ENCODE measurements around the gene IP6K1. TPM values are rescaled to one million over a fixed set of nuclear protein-coding genes. Genes with fewer than 3 reads are reported as not detected.
"Not testable (repeated sequence)": the region's sequence is repeated elsewhere in the genome, so short reads cannot be mapped to it uniquely, and the experiment has no call there.

IP6K1 gene
- total RNA-seq, 2 donors from 2014 or later: 24.0 to 30.9 TPM

GRCh38 chr3:49790626-49791411, 4.5 kb upstream of the IP6K1 start:
- no peak for DNase-seq (ENCODE audit: low spot score)
- no peak overlapping the region for H3K27ac ChIP-seq
- TF ChIP-seq, protein P1, sequence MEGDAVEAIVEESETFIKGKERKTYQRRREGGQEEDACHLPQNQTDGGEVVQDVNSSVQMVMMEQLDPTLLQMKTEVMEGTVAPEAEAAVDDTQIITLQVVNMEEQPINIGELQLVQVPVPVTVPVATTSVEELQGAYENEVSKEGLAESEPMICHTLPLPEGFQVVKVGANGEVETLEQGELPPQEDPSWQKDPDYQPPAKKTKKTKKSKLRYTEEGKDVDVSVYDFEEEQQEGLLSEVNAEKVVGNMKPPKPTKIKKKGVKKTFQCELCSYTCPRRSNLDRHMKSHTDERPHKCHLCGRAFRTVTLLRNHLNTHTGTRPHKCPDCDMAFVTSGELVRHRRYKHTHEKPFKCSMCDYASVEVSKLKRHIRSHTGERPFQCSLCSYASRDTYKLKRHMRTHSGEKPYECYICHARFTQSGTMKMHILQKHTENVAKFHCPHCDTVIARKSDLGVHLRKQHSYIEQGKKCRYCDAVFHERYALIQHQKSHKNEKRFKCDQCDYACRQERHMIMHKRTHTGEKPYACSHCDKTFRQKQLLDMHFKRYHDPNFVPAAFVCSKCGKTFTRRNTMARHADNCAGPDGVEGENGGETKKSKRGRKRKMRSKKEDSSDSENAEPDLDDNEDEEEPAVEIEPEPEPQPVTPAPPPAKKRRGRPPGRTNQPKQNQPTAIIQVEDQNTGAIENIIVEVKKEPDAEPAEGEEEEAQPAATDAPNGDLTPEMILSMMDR (IDR thresholded peaks at IDR 0.05): no peak
- H3K4me3 ChIP-seq: no peak overlapping the region
- no peaks in the 10 kb centered on the region for H3K36me3 ChIP-seq
- H3K9me3 ChIP-seq: no peaks in the 10 kb centered on the region
- peaks cover 0 to 9% of the 10 kb centered on the region in 2 donors for H3K4me1 ChIP-seq
- H3K27me3 ChIP-seq: no peaks in the 10 kb centered on the region

- no peak for DNase-seq (ENCODE audit: low spot score)
- H3K9me3 ChIP-seq: no peaks in the 10 kb centered on the region
- no peaks in the 10 kb centered on the region for H3K27me3 ChIP-seq
- peaks cover 0 to 28% of the 10 kb centered on the region in 2 donors for H3K4me1 ChIP-seq
- TF ChIP-seq, protein P1 (IDR thresholded peaks at IDR 0.05): no peak
- no peak overlapping the region for H3K4me3 ChIP-seq
- no peak overlapping the region for H3K27ac ChIP-seq
- H3K36me3 ChIP-seq: no peaks in the 10 kb centered on the region
Measured at GRCh38 chr3:49788056-49788455, 1.7 kb upstream of the IP6K1 start.

- H3K4me1 ChIP-seq: peaks cover 0 to 30% of the 10 kb centered on the region in 2 donors
- no peaks in the 10 kb centered on the region for H3K9me3 ChIP-seq
- H3K27ac ChIP-seq: peak overlapping the region in 1 of 2 donors; percentile 95
- H3K36me3 ChIP-seq: no peaks in the 10 kb centered on the region
- no peak for DNase-seq (ENCODE audit: low spot score)
- no peak overlapping the region for H3K4me3 ChIP-seq
- H3K27me3 ChIP-seq: no peaks in the 10 kb centered on the region
- TF ChIP-seq, protein P1 (IDR thresholded peaks at IDR 0.05): no peak
Measured at GRCh38 chr3:49787536-49787935, 1.2 kb upstream of the IP6K1 start.

DNA sequence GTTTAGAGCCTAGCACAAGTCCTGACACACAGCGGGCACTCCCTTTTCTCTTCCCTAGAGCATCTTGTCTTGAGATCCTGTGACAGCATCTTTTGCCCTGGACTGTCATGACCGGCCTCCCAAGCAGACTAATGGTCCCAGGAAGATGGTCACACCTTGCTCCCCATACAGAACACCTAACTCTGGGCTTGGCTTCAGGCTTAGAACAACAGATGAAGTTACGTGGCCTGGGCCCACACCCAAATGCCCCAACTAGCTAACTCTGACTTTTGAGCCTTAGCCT, 781 bp upstream of the IP6K1 start:
- Histone ChIP-seq H3K36me3 (no peaks in the 10 kb centered on the region), H3K9me3 (no peaks in the 10 kb centered on the region), H3K4me3 (peak overlapping the region in 1 of 2 donors; percentile 96), H3K27me3 (no peaks in the 10 kb centered on the region), H3K4me1 (peaks cover 0 to 34% of the 10 kb centered on the region in 2 donors), H3K27ac (peak overlapping the region; percentile 95 to 99)
- no peak for DNase-seq (ENCODE audit: low spot score)
- TF ChIP-seq, protein P1 (IDR thresholded peaks at IDR 0.05): no peak

DNA sequence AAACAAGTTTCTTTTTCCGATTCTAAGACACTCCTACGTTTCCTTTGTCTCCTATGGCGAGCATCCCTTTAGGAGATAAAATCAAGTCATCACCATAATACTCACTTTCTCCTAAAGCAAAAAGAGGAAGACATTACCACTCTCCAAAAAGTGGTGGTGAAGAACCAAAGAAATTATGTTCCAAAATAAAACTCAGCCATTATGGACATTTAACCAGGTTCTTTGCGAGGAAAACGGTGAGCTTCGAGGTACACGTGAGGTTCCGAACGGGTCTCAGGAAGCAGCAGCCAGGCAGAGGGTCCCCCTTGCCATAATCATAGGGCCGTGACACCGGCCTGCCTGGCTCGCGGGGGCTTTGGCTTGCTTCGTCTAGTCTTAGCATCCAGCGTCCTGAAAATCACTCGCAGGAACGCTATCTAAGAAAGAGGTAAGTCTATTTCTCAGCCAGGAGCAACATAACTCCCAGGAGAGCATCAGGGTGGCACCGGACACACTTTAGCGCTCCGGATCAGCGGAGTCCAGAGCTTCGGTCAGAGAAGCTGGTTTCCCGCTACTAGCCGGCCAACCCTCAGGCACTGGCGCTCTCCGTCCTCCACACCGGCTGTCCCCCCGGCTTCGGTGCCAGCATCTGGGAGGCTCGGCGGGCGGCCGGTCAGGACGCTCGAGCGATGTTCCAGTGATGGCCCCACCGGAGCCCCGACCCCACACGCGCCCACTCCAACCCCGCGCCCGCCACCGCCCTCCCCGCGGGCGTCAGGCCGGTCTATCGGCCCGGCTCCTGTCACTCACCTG, 581 bp downstream of the IP6K1 start:
- H3K27ac ChIP-seq: peak overlapping the region; percentile 95 to 99
- peaks cover 8% of the 10 kb centered on the region for H3K36me3 ChIP-seq
- H3K27me3 ChIP-seq: no peaks in the 10 kb centered on the region
- H3K9me3 ChIP-seq: no peaks in the 10 kb centered on the region
- no peak for DNase-seq (ENCODE audit: low spot score)
- TF ChIP-seq, protein P1 (IDR thresholded peaks at IDR 0.05): no peak
- peaks cover 0 to 46% of the 10 kb centered on the region in 2 donors for H3K4me1 ChIP-seq
- peak overlapping the region; percentile 96 to 98 for H3K4me3 ChIP-seq

- peaks cover 0 to 48% of the 10 kb centered on the region in 2 donors for H3K4me1 ChIP-seq
- not testable (repeated sequence) for H3K4me3 ChIP-seq; DNase-seq (ENCODE audit: low spot score); H3K27ac ChIP-seq; H3K36me3 ChIP-seq; H3K9me3 ChIP-seq; H3K27me3 ChIP-seq
Measured at GRCh38 chr3:49782277-49782676, 4.1 kb downstream of the IP6K1 start.
